Right lobe of liver (tissue), 4 donors: ENCODE measurements around the gene HTR7.

Source experiments
- POLR2A ChIP-seq: fragments of 450-650 bp; IDR thresholded peaks from one replicate; pipeline ENCODE4 v1.6.1; 2017; ENCODE audit warnings: antibody characterized with exemption, mild to moderate bottlenecking
- TF ChIP-seq, protein P1 (sequence below), 4 donors: fragments of 200-600 bp in 3 of 4; fragments of 450-650 bp in 1 of 4; IDR thresholded peaks; one replicate each; pipeline versions ENCODE4 v1.5.1 to v1.8.0; 2016 to 2022; ENCODE audit warnings: antibody characterized with exemption in 4 of 4, mild to moderate bottlenecking in 2 of 4
- donor health status: DM: no; HTN: no; CAD: no.
- donor health status: DM: no; HTN: no; CAD: no.
- donor health status: DM: no; HTN: yes; CAD: no.

DNA sequence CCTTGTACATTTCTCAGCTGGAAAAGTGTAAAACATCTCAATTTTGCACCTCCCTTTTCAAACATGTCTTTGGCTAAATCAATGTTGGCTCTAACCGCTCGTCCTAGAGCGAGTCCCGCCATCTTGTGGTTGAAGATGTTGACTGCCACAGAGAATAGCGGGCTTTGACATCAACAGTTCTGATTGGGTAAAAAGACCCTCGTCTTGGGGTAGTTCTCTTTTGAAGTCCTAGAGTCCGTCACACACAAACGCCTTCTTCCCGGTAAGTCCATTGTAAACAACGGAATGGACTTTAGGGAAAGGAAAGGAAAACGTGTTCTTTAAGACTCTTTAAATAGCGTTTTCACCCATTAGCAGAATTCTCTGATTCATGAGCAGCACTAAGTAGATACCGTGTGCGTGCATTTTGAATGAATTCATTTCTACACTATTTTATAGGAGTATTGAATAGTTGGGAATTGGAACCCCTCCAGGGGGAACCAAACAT lies 13.5 kb upstream of the HTR7 start:
- TF ChIP-seq, protein P1, sequence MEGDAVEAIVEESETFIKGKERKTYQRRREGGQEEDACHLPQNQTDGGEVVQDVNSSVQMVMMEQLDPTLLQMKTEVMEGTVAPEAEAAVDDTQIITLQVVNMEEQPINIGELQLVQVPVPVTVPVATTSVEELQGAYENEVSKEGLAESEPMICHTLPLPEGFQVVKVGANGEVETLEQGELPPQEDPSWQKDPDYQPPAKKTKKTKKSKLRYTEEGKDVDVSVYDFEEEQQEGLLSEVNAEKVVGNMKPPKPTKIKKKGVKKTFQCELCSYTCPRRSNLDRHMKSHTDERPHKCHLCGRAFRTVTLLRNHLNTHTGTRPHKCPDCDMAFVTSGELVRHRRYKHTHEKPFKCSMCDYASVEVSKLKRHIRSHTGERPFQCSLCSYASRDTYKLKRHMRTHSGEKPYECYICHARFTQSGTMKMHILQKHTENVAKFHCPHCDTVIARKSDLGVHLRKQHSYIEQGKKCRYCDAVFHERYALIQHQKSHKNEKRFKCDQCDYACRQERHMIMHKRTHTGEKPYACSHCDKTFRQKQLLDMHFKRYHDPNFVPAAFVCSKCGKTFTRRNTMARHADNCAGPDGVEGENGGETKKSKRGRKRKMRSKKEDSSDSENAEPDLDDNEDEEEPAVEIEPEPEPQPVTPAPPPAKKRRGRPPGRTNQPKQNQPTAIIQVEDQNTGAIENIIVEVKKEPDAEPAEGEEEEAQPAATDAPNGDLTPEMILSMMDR (IDR thresholded peaks at IDR 0.05), result peak; percentile 10 to 48 (median 42)
- no peak for TF ChIP-seq POLR2A
